HG03439 (cell line): ENCODE results near the gene EXOC1.
"Not testable (repeated sequence)": the region's sequence is repeated elsewhere in the genome, so short reads cannot be mapped to it uniquely, and the experiment has no call there.

Source experiments
- ATAC-seq: cut with Tn5 transposase; IDR thresholded peaks from one replicate; pipeline ENCODE4 v1.9.1; 2021; ENCODE audit warnings: mild to moderate bottlenecking, moderate library complexity; ENCODE audit not compliant: unreplicated experiment

Gene EXOC1

DNA sequence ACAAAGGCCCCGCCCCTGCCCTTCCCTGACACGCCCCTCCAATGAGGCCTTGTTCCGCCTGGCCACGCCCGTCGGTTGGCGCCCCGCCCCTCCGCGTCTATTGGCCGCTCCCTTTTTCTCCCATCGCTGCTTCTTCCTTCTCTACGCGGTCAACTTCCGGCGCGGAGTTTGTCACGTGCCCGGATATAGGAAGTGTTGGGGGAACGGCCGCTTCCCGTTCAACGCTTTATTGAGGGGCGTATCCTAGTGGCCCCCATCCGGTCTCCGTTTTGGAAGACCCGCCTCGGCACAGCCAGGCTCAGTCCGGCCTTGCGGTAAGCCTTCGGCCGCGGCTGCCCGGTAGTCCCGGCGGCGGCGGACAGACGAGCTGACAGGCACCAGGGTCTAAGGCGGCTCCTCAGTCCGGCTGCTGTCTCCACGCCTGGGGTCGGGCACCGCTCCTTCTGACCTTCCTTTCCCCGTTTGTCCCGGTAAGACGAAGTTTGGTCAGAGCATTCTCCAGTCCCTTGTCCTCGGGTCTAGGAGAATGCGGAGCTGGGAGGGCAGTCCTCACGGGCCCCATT, at the start of gene EXOC1:
Gene EXOC1 (plus strand): TSS at position 165 of the 563 bp plus-strand sequence. CDS start 4,676 bp downstream, outside the sequence.
- peak; percentile 98 for ATAC-seq

DNA sequence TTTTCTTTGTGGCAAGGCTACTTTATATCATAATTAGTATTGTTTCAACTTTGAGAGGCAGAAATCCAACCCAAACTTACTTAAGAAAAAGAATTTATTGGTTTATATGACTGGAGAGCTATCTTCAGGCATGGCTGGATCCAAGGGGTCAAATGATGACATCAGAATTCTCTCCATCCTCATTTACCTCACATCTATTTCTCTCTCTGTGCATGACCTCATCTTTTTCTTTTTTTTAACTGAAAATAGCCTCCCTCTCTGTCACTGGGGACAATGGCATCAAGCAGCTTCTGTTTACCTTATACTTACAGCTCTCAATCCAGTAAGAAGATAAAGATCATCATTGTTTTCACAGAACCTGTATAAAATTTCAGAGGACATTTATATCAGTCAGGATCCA, 45.9 kb upstream of the EXOC1 start:
- no peak for ATAC-seq

DNA sequence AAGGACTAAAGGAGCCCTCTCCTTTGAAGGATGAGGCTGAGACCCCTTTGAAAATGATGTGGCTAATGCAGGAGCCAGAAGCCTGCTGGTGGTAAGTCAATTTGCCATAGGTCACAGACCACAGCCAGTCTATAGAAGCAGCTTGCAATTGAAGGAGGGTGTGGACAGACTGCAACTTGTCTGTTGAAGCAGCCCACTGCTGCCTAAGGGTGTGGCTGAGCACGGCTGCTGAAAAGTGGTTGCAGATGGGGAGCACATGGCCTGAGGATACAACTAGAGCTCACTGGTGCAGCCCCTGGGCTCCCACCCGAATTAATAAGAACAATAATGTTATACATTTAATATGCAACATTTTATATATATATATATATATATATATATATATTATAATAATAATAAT, 45.3 kb upstream of the EXOC1 start:
- no peak for ATAC-seq

DNA sequence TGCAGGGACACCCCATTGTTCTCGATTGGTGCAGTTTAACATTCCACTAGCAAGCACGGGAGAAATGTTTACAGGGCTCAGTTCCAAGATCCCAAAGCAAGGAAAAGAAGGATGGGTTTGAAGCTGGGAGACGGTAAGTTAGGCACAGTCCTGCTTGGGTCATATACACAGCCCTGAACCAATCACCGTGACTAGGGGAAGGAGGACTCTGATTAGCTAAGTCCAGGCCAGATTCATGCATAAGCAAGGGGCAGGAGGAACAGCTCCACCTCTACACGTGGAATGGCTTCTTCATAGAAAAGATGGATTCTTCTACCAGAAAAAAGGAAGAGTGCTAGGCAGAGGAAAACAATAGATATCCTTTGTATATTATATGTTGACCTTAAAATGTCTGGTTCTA, 44.8 kb upstream of the EXOC1 start:
- no peak for ATAC-seq

DNA sequence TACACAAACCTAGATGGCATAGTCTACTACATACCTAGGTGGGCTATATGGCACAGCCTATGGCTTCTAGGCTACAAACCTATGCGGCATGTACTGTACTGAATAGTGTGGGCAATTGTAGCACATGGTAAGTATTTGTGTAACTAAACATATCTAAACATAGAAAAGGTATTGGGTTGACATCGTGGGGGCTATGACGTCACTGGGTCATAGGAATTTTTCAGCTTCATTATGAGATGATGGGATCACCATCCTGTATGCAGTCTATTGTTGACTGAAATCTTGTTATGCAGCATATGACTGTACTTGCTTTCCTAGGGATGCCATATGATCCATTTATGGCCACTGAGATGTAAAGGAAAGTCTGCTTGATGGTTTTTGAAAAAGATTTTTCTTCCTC, 35.8 kb upstream of the EXOC1 start:
- ATAC-seq = no peak

DNA sequence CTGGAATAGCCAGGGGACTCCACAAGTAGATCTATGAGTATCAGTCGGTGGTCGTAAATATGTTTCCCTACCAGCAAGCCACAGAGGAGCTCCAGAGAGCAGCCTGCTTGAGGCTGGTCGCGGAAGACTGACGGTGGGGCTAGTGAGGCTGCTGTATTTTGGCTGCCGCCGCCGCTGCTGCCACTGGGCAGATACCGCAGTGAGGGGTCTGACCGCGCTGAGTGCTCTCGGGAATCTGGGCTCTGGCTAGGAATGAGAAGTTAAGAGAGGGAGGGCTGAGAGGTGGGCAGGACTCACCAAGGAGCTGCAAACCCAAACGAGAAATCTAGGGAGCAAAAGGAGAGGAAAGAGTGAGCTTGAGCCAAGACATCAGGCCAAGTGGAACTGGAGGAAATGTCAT, 33.8 kb upstream of the EXOC1 start, which contains the start of gene EXOC1L:
Gene EXOC1L (plus strand): TSS at position 157 of the 400 bp plus-strand sequence. CDS start 237 bp downstream, at position 394.
- no peak for ATAC-seq

GRCh38 chr4:55820279-55820678, 33.2 kb upstream of the EXOC1 start:
- no peak for ATAC-seq

DNA sequence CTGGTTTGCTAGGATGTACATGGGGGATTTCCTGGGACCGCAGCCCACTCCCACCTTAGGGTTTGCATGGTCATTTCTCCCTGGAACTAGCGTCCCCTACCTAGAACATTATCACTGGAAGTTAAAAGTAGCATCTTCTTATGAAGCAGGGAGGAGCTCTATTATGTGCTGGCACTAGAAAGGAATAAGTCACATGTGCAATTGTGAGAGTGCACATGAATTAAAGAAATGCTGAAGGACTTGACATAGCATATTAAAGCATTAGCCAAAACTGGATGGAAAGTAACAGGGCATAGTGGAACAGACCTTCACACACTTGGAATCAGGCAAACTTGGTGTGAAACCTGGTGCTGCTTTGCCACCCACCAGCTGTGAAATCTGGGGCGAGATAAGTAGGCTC, 31.1 kb upstream of the EXOC1 start:
- no peak for ATAC-seq

DNA sequence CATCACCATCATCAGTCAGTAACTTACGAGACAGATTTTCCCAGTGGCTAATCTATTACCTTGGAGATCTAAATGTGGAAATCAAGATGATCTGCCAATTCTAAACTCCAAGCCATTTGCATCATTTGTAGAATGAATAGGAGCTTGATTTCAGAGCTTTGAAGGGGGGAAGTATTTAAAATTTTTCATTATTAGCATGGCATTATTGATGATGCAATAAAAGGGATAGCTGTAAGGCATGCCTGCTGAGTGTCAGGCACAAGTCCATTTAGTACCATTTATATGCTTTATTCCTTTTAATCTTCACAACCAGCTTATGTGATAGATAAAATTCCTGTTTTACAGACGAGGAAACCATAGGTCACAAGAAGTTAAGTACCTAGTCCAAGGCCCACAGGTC, 28.6 kb upstream of the EXOC1 start:
- ATAC-seq = no peak

- ATAC-seq = no peak
These were observed 26.5 kb upstream of the EXOC1 start for GRCh38 chr4:55826986-55827385.

DNA sequence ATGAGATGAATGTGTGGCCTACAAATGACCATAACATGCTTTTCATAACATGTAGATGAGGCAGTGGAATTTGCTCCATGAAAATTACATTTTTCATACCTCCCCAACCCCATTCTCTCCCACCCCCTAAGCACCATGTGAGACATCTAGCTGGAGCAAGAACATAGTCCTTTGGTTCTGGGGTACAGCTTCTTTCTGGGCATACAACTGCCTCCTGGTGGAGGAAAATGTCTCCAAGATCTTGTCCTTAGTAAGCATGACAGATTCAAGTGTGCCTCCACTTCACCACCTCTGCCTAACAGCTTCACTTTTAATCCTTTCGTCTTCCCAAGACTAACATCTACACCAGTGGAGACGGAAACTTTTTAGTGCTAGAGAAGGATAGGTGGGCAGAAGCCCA, 25.9 kb upstream of the EXOC1 start:
- ATAC-seq = no peak

DNA sequence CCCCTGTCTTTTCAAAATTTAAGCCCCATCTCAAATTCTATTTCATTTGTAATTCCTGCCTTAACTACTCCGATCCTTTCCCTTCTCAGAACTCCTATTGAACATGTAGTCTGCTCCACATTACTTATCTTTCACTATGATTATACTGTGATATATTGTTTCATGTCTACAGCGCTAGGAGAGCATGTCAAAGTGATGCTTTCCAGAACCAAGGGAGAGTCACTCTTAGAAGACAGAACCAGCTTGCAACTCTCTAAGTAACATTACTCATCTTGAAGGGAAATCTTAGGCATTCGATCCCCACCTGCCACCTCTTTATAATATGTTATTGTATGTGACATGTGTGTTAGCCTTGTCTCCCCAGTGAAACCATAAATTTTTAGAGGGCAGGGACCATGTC, 23.4 kb upstream of the EXOC1 start:
- no peak for ATAC-seq

DNA sequence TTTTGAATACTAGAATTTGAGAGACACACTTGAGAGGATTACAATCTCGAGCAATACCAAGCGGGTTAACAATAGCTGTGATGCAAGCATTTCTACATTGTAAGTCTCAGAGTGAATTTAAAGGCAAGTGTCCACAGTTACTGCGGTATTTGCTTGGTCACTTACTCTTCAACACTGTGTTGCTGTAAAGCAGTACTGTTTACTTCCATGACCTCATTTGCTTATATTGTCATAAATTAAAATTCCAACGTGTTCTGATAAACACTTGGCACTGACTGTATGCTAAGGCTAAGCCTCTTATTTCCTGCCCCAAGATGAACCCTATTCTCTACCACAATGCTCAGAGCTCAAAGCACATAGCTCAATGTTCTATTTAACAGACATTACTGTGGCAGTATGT, 22.7 kb upstream of the EXOC1 start:
- ATAC-seq = no peak

GRCh38 chr4:55834086-55834795, 19.2 kb upstream of the EXOC1 start:
- no peak for ATAC-seq

DNA sequence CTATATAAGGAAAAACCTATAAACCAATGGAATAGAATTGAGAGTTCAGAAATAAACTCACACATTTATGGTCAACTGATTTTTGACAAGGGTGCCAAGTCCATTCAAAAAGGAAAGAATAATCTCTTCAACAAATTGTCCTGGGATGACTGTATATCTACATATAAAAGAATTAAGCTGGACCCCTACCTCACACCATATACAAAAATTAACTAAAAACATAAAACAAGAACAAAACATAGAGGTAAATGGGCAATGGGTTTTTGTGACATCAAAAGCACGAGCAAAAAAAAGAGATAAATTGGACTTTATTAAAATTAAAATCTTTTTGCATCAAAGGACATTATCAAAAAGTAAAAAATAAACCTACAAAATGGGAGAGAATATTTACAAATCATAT, 15.5 kb upstream of the EXOC1 start:
- no peak for ATAC-seq

DNA sequence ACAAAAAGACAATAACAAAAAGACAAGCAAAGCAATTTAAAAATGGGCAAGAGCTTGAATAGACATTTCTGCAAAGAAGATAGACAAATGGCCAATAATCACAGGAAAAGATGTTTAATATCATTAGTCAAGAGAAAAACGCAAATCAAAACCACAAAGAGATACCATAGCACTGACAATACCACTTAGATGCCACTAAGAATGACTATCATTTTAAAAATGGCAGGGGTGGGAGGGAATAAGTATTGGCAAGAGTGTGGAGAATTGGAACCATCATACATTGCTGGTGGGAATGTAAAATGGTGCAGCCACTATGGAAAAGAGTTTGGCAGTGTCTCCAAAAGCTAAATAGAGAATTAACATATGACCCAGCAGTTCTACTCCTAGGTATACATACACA, 15.1 kb upstream of the EXOC1 start:
- no peak for ATAC-seq

DNA sequence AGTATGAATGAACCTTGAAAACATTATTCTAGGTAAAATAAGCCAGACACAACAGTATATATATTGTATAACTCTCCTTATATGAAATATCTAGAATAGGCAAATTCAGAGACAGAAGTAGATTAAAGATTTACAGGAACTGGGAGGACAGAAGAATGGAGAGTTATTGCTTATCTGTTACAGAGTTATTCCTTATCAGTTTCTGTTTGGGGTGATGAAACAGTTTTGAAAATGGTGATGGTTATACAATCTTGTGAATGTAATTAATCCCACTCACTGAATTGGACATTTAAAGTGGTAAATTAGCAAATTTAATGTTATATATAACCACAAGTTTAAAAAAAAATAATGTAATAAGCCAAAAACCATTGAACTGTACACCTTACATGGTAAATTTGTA, 14.5 kb upstream of the EXOC1 start:
- ATAC-seq = no peak

GRCh38 chr4:55840956-55841355, 12.5 kb upstream of the EXOC1 start:
- no peak for ATAC-seq

- not testable (repeated sequence) for ATAC-seq
These were observed 11.8 kb upstream of the EXOC1 start for GRCh38 chr4:55841373-55842239.

DNA sequence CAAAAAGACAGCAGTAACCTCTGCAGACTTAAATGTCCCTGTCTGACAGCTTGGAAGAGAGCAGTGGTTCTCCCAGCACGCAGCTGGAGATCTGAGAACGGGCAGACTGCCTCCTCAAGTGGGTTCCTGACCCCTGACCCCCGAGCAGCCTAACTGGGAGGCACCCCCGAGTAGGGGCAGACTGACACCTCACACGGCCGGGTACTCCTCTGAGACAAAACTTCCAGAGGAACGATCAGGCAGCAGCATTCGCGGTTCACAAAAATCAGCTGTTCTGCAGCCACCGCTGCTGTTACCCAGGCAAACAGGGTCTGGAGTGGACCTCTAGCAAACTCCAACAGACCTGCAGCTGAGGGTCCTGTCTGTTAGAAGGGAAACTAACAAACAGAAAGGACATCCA, 11.1 kb upstream of the EXOC1 start:
- not testable (repeated sequence) for ATAC-seq

- ATAC-seq = no peak
These were observed 3.7 kb upstream of the EXOC1 start for GRCh38 chr4:55849724-55850123.

DNA sequence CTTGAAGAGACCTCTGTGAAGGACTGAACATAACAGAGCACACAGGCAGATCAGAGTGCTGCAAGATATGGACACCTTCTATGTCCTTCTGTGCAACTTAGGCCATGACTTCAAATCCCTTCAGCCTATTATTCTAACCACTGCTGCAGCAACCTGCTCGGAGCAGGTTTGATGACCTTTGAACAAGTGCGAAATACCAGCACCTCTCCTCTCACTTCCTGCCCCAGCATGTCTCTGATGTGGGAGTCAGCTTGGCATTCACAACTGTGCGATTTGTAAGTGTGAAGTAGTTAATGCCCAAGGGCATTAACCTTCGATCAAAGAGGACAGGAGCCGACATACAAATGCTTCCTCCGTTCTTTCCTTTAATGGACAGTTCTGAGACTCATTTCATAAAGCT, 1.6 kb upstream of the EXOC1 start:
- ATAC-seq = no peak
